GM19193 (cell line): Measurements from ENCODE around the gene TMPRSS9.

Experiments used
- POLR2A ChIP-seq: IDR thresholded peaks from 4 replicates; pipeline ENCODE4 v1.6.1; 2011; ENCODE audit not compliant: insufficient read depth, insufficient read length; ENCODE audit errors: extremely low read depth

TMPRSS9 gene

GRCh38 chr19:2362046-2362969, 2.2 kb downstream of the TMPRSS9 start:
- TF ChIP-seq POLR2A, result no peak

- TF ChIP-seq POLR2A, result no peak
Measured at GRCh38 chr19:2362970-2363300, 2.9 kb downstream of the TMPRSS9 start.

GRCh38 chr19:2363419-2363818, 3.4 kb downstream of the TMPRSS9 start:
- TF ChIP-seq POLR2A, result no peak

- TF ChIP-seq POLR2A, result no peak
Measured at GRCh38 chr19:2365201-2365970, 5.3 kb downstream of the TMPRSS9 start.

GRCh38 chr19:2371656-2372055, 11.6 kb downstream of the TMPRSS9 start:
- TF ChIP-seq POLR2A, result no peak

- no peak for TF ChIP-seq POLR2A
Measured at GRCh38 chr19:2372076-2372612, 12.1 kb downstream of the TMPRSS9 start.

GRCh38 chr19:2374808-2375207, 14.7 kb downstream of the TMPRSS9 start:
- no peak for TF ChIP-seq POLR2A

- no peak for TF ChIP-seq POLR2A
Measured at GRCh38 chr19:2375353-2376121, 15.5 kb downstream of the TMPRSS9 start.

- TF ChIP-seq POLR2A, result no peak
Measured at GRCh38 chr19:2376784-2377519, 16.9 kb downstream of the TMPRSS9 start.

- TF ChIP-seq POLR2A, result no peak
Measured at GRCh38 chr19:2380567-2380966, 20.5 kb downstream of the TMPRSS9 start.

- no peak for TF ChIP-seq POLR2A
Measured at GRCh38 chr19:2381148-2381820, 21.2 kb downstream of the TMPRSS9 start.

GRCh38 chr19:2382530-2383222, 22.6 kb downstream of the TMPRSS9 start:
- no peak for TF ChIP-seq POLR2A

- TF ChIP-seq POLR2A, result no peak
Measured at GRCh38 chr19:2385053-2385721, 25.1 kb downstream of the TMPRSS9 start.
